Breast epithelium (tissue), 3 donors: ENCODE measurements around the gene MYADML2.

ENCODE experiments used
- CTCF ChIP-seq, 3 donors: fragments of 450-650 bp; IDR thresholded peaks; one replicate each; pipeline ENCODE4 v1.5.1; 2016 to 2017; ENCODE audit warnings: antibody characterized with exemption in 3 of 3, mild to moderate bottlenecking in 3 of 3, moderate library complexity in 3 of 3
- POLR2A ChIP-seq: fragments of 450-650 bp; IDR thresholded peaks from one replicate; pipeline ENCODE4 v1.6.1; 2016; ENCODE audit warnings: antibody characterized with exemption, mild to moderate bottlenecking, moderate library complexity

- TF ChIP-seq CTCF (IDR thresholded peaks at IDR 0.05), result no peak
- no peak for TF ChIP-seq POLR2A
Observed at GRCh38 chr17:81915331-81915730, 31.7 kb downstream of the MYADML2 start.
